GM20000 (cell line): Measurements from ENCODE around the gene CABLES1.

Experiments
- DNase-seq: peaks from one replicate; pipeline ENCODE4 v3.0.0; 2012; ENCODE audit warnings: low spot score
- CTCF ChIP-seq: IDR thresholded peaks from 2 replicates; pipeline ENCODE4 v1.5.1; 2012; ENCODE audit warnings: mild to moderate bottlenecking, control low read depth; ENCODE audit errors: extremely low read depth, missing control alignments

CABLES1 gene

GRCh38 chr18:23229472-23229871 lies 94.2 kb downstream of the CABLES1 start:
- TF ChIP-seq CTCF, result no peak
- no peak for DNase-seq

- TF ChIP-seq CTCF, result no peak
- DNase-seq, result no peak
Measured at GRCh38 chr18:23230686-23231085, 95.4 kb downstream of the CABLES1 start.

- TF ChIP-seq CTCF, result no peak
- DNase-seq, result peak; percentile 82
Measured at GRCh38 chr18:23231340-23232021, 96.2 kb downstream of the CABLES1 start.

- no peak for DNase-seq
- no peak for TF ChIP-seq CTCF
Measured at GRCh38 chr18:23232331-23232730, 97.0 kb downstream of the CABLES1 start.

GRCh38 chr18:23234619-23235018 lies 99.3 kb downstream of the CABLES1 start:
- no peak for DNase-seq

GRCh38 chr18:23235336-23235735 lies 100.1 kb downstream of the CABLES1 start:
- TF ChIP-seq CTCF, result no peak
- no peak for DNase-seq

More at GRCh38 chr18:23234619-23235018, 99.3 kb downstream of the CABLES1 start:
- TF ChIP-seq CTCF, result no peak

GRCh38 chr18:23235860-23236259 lies 100.6 kb downstream of the CABLES1 start:
- TF ChIP-seq CTCF, result no peak
- no peak for DNase-seq
